Measurements from ENCODE around the gene TUBB.

DNA sequence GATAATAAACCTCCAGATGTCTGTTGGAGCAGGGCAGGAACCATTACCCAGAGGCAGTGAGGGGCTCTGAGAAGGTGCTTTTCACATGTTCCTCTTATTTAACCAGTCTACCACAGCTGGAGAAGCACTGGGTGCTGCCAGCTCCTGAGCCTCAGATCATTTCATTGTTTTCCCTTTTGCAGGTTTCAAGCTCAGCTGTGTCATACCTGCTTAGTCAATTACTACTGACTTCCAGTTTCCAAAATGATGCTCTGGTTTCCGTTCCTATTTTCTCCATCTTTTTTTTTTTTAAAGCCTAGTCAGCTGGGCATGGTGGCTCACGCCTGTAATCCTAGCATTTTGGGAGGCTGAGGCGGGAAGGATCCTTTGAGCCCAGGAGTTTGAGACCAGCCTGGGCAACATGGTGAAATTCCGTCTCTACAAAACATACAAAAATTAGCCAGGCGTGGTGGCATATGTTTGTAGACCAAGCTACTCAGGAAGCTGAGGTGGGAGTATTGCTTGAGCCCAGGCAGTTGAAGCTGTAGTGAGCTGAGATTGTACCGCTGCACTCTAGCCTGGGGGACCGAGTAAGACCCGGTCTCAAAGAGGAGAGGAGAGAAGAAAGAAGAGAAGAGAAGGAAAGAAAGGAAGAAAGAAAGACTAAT, 15.6 kb downstream of the TUBB start:
- TF ChIP-seq ARNTL (CRISPR knock-in tag; IDR thresholded peaks at IDR 0.05; ENCODE audit: borderline replicate concordance, low read depth) (no peak), TCF4 (CRISPR knock-in tag; IDR thresholded peaks at IDR 0.05; ENCODE audit: borderline replicate concordance) (no peak), ESRRG (CRISPR knock-in tag; IDR thresholded peaks at IDR 0.05) (no peak), OSR1 (CRISPR knock-in tag; IDR thresholded peaks at IDR 0.05) (no peak), GLIS3 (CRISPR knock-in tag; IDR thresholded peaks at IDR 0.05) (no peak), PPARA (CRISPR knock-in tag; IDR thresholded peaks at IDR 0.05; ENCODE audit: borderline replicate concordance) (no peak), ZC3H10 (CRISPR knock-in tag; IDR thresholded peaks at IDR 0.05) (no peak), ZFP3 (CRISPR knock-in tag; IDR thresholded peaks at IDR 0.05) (no peak), ZNF565 (CRISPR knock-in tag; conservative IDR thresholded peaks at IDR 0.05; ENCODE audit: low read depth) (no peak)
- TF ChIP-seq, protein P1, sequence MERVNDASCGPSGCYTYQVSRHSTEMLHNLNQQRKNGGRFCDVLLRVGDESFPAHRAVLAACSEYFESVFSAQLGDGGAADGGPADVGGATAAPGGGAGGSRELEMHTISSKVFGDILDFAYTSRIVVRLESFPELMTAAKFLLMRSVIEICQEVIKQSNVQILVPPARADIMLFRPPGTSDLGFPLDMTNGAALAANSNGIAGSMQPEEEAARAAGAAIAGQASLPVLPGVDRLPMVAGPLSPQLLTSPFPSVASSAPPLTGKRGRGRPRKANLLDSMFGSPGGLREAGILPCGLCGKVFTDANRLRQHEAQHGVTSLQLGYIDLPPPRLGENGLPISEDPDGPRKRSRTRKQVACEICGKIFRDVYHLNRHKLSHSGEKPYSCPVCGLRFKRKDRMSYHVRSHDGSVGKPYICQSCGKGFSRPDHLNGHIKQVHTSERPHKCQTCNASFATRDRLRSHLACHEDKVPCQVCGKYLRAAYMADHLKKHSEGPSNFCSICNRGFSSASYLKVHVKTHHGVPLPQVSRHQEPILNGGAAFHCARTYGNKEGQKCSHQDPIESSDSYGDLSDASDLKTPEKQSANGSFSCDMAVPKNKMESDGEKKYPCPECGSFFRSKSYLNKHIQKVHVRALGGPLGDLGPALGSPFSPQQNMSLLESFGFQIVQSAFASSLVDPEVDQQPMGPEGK (CRISPR knock-in tag; IDR thresholded peaks at IDR 0.05; ENCODE audit: borderline replicate concordance) = no peak
- TF ChIP-seq, protein P2, sequence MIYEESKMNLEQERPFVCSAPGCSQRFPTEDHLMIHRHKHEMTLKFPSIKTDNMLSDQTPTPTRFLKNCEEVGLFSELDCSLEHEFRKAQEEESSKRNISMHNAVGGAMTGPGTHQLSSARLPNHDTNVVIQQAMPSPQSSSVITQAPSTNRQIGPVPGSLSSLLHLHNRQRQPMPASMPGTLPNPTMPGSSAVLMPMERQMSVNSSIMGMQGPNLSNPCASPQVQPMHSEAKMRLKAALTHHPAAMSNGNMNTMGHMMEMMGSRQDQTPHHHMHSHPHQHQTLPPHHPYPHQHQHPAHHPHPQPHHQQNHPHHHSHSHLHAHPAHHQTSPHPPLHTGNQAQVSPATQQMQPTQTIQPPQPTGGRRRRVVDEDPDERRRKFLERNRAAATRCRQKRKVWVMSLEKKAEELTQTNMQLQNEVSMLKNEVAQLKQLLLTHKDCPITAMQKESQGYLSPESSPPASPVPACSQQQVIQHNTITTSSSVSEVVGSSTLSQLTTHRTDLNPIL (CRISPR knock-in tag; IDR thresholded peaks at IDR 0.05; ENCODE audit: low read depth) = no peak
- TF ChIP-seq, protein P3, sequence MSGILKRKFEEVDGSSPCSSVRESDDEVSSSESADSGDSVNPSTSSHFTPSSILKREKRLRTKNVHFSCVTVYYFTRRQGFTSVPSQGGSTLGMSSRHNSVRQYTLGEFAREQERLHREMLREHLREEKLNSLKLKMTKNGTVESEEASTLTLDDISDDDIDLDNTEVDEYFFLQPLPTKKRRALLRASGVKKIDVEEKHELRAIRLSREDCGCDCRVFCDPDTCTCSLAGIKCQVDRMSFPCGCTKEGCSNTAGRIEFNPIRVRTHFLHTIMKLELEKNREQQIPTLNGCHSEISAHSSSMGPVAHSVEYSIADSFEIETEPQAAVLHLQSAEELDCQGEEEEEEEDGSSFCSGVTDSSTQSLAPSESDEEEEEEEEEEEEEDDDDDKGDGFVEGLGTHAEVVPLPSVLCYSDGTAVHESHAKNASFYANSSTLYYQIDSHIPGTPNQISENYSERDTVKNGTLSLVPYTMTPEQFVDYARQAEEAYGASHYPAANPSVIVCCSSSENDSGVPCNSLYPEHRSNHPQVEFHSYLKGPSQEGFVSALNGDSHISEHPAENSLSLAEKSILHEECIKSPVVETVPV (CRISPR knock-in tag; IDR thresholded peaks at IDR 0.05) = no peak
